ENCODE results near the gene S100A1.
"Not testable (repeated sequence)": the region's sequence is repeated elsewhere in the genome, so short reads cannot be mapped to it uniquely, and the experiment has no call there.

S100A1 gene

DNA sequence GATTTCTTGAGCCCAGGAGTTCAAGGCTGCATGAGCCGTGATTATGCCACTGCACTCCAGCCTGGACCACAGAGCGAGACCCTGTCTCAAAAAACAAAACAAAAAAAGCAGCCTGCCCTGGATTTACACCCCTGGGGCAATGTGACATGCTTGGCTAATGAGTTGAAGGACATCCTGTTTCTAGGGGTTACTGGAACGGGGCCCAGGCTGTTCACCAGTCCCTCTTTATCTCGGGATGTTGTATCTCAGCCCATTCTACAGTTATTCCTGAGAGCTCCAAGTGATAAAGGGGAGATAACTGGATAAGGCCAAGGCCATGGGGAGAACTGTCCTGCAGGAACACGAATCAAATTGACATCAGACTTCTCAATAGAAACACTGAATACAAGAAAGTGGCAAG, 40.9 kb upstream of the S100A1 start:
- no peak for DNase-seq (ENCODE audit: extremely low read depth, low read depth)
- TF ChIP-seq, protein P1, sequence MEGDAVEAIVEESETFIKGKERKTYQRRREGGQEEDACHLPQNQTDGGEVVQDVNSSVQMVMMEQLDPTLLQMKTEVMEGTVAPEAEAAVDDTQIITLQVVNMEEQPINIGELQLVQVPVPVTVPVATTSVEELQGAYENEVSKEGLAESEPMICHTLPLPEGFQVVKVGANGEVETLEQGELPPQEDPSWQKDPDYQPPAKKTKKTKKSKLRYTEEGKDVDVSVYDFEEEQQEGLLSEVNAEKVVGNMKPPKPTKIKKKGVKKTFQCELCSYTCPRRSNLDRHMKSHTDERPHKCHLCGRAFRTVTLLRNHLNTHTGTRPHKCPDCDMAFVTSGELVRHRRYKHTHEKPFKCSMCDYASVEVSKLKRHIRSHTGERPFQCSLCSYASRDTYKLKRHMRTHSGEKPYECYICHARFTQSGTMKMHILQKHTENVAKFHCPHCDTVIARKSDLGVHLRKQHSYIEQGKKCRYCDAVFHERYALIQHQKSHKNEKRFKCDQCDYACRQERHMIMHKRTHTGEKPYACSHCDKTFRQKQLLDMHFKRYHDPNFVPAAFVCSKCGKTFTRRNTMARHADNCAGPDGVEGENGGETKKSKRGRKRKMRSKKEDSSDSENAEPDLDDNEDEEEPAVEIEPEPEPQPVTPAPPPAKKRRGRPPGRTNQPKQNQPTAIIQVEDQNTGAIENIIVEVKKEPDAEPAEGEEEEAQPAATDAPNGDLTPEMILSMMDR (IDR thresholded peaks at IDR 0.05; ENCODE audit: low read depth, low read length, missing control alignments) = no peak
- no peak overlapping the region for H3K4me3 ChIP-seq (replicated peaks; ENCODE audit: low read depth, low read length)

DNA sequence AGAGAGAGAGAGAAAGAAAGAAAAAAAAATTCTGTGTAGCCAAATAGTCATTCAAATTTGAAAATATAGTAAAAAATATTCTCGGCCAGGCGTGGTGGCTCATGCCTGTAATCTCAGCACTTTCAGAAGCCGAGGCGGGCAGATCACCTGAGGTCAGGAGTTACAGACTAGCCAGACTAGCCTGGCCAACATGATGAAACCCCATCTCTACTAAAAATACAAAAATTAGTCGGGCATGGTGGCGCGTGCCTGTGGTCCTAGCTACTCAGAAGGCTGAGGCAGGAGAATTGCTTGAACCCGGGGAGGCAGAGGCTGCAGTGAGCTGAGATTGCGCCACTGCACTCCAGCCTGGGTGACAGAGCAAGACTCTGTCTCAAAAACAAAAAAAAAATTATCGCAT, 40.2 kb upstream of the S100A1 start:
- not testable (repeated sequence) for H3K4me3 ChIP-seq (replicated peaks; ENCODE audit: low read depth, low read length); DNase-seq (ENCODE audit: extremely low read depth, low read depth)

GRCh38 chr1:153588482-153588881, 39.8 kb upstream of the S100A1 start:
- DNase-seq (ENCODE audit: extremely low read depth, low read depth) = no peak
- no peak overlapping the region for H3K4me3 ChIP-seq (replicated peaks; ENCODE audit: low read depth, low read length)
- TF ChIP-seq, protein P1 (IDR thresholded peaks at IDR 0.05; ENCODE audit: low read depth, low read length, missing control alignments) = no peak

- TF ChIP-seq, protein P1 (IDR thresholded peaks at IDR 0.05; ENCODE audit: low read depth, low read length, missing control alignments) = no peak
- DNase-seq (ENCODE audit: extremely low read depth, low read depth) = no peak
- H3K4me3 ChIP-seq (replicated peaks; ENCODE audit: low read depth, low read length) = no peak overlapping the region
These were observed 35.5 kb upstream of the S100A1 start for GRCh38 chr1:153592748-153593147.

DNA sequence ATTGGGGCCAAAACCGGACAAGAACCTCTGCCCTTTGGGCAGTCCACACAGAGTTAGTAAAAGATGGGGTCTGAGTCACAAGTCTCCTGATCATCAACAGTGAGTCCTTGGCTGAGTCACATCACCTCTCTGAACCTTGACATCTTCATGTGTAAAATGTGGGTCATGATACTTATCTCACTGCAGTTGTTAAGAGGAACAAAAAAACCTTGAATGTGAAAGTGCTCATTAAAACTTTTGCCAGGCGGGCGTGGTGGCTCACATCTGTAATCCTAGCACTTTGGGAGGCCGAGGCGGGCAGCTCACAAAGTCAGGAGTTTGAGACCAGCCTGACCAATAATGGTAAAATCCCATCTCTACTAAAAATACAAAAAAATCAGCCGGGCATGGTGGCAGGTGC, 31.0 kb upstream of the S100A1 start:
- no peak for DNase-seq (ENCODE audit: extremely low read depth, low read depth)
- TF ChIP-seq, protein P1 (IDR thresholded peaks at IDR 0.05; ENCODE audit: low read depth, low read length, missing control alignments) = no peak
- H3K4me3 ChIP-seq (replicated peaks; ENCODE audit: low read depth, low read length) = no peak overlapping the region

DNA sequence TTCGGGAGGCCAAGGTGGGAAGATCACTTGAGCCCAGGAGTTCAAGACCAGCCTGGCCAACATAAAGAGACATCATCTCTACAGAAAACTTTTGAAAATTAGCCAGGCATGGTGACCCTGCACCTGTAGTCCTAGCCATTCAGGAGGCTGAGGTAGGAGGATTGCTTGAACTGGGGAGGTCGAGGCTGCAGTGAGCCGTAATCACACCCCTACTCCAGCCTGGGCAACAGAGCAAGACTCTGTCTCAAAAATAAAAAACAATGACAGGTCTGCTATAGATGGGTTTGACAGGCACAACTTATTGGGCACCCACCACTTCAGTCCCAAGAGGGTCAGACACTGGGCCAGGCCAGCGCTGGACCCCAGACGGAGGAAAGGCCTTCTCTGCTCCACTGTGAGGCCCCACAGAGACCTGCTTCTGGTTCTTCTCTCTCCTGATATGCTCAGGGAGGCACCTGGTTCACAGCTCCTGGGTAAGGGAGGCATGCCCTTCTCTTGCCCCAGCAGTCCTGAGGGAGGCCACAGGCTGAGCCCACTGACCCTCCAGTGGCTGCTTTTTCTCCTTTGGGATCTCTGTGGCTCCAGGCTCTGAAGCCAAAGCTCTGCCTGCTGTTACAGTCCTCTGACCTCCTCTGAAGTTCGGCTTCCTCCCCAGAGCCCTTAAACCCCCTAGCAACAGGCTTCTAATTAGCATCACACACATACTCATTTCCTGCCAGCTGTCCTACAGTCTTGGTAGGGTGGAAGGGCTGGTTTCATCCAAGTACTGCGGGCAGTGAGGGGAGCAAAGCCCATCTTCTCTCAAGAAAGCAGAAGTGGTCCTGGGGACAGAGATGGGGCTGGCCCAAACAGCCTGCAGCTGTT, 29.7 kb upstream of the S100A1 start:
- no peak overlapping the region for H3K4me3 ChIP-seq (replicated peaks; ENCODE audit: low read depth, low read length)
- TF ChIP-seq, protein P1 (IDR thresholded peaks at IDR 0.05; ENCODE audit: low read depth, low read length, missing control alignments) = no peak
- DNase-seq (ENCODE audit: extremely low read depth, low read depth) = peak; percentile 71

GRCh38 chr1:153599847-153600246, 28.4 kb upstream of the S100A1 start:
- DNase-seq (ENCODE audit: extremely low read depth, low read depth) = no peak
- TF ChIP-seq, protein P1 (IDR thresholded peaks at IDR 0.05; ENCODE audit: low read depth, low read length, missing control alignments) = no peak
- no peak overlapping the region for H3K4me3 ChIP-seq (replicated peaks; ENCODE audit: low read depth, low read length)
